MM.1S (cell line): ENCODE results near the gene POLR2J.

Experiments used
- DNase-seq: peaks from one replicate; pipeline ENCODE4 v3.0.0-alpha.2; 2015
- H2AFZ ChIP-seq: fragments of 300-600 bp; sonication (generic); 2 replicates; pipeline ENCODE4 v1.6.0; 2016; ENCODE audit warnings: antibody characterized with exemption, low read length
- H3F3A ChIP-seq: fragments of 300-600 bp; sonication (generic); 2 replicates; pipeline ENCODE4 v1.6.1; 2016; ENCODE audit warnings: mild to moderate bottlenecking, antibody characterized with exemption, low read length, moderate library complexity, mixed read lengths; ENCODE audit not compliant: insufficient read depth
- H3K27ac ChIP-seq: fragments of 300-600 bp; sonication (generic); 2 replicates; pipeline ENCODE4 v1.5.1; 2016; ENCODE audit warnings: mild to moderate bottlenecking, low read length
- H3K27me3 ChIP-seq: fragments of 300-600 bp; sonication (generic); replicated peaks from 2 replicates; pipeline ENCODE4 v1.6.0; 2016; ENCODE audit warnings: low read length; ENCODE audit not compliant: insufficient read depth
- H3K36me3 ChIP-seq: fragments of 300-600 bp; sonication (generic); replicated peaks from 2 replicates; pipeline ENCODE4 v1.6.1; 2016; ENCODE audit warnings: mild to moderate bottlenecking, low read length, mixed read lengths; ENCODE audit not compliant: insufficient read depth
- H3K4me1 ChIP-seq: fragments of 300-600 bp; sonication (generic); 2 replicates; pipeline ENCODE4 v1.6.1; 2016; ENCODE audit warnings: low read length, mixed read lengths
- H3K4me2 ChIP-seq: fragments of 300-600 bp; sonication (generic); 2 replicates; pipeline ENCODE4 v1.6.0; 2016; ENCODE audit warnings: low read depth, low read length
- H3K4me3 ChIP-seq: fragments of 300-600 bp; sonication (generic); 2 replicates; pipeline ENCODE4 v1.5.1; 2016; ENCODE audit warnings: low read length, mixed read lengths
- H3K79me2 ChIP-seq: fragments of 300-600 bp; sonication (generic); 2 replicates; pipeline ENCODE4 v1.6.1; 2016; ENCODE audit warnings: mixed run types, low read length, mixed read lengths
- H3K9ac ChIP-seq: fragments of 300-600 bp; sonication (generic); 2 replicates; pipeline ENCODE4 v1.6.1; 2016; ENCODE audit warnings: low read length, mixed read lengths
- H3K9me2 ChIP-seq: fragments of 300-600 bp; sonication (generic); replicated peaks from 2 replicates; pipeline ENCODE4 v1.6.1; 2016; ENCODE audit warnings: mild to moderate bottlenecking, low read length, mixed read lengths; ENCODE audit not compliant: insufficient read depth
- H3K9me3 ChIP-seq: fragments of 300-600 bp; sonication (generic); replicated peaks from 2 replicates; pipeline ENCODE4 v1.6.1; 2016; ENCODE audit warnings: mild to moderate bottlenecking, low read length, mixed read lengths; ENCODE audit not compliant: insufficient read depth
- H4K20me1 ChIP-seq: fragments of 300-600 bp; sonication (generic); 2 replicates; pipeline ENCODE4 v1.6.1; 2016; ENCODE audit warnings: mild to moderate bottlenecking, low read length, moderate library complexity, mixed read lengths; ENCODE audit not compliant: insufficient read depth
- CTCF ChIP-seq: fragments of 300-600 bp; sonication (generic); IDR thresholded peaks from 2 replicates; pipeline ENCODE4 v1.5.1; 2016; ENCODE audit warnings: antibody characterized with exemption, low read length, mixed read lengths
- EZH2 ChIP-seq: fragments of 300-600 bp; sonication (generic); optimal IDR thresholded peaks from 2 replicates; pipeline ENCODE3; 2017; ENCODE audit warnings: low read depth, mild to moderate bottlenecking, antibody characterized with exemption, low read length, mixed read lengths
- EZH2phosphoT487 ChIP-seq: fragments of 300-600 bp; sonication (generic); IDR thresholded peaks from 2 replicates; pipeline ENCODE4 v1.6.1; 2018; ENCODE audit warnings: antibody characterized with exemption, low read length

The POLR2J gene

GRCh38 chr7:102463841-102464576 is 14.7 kb downstream of the POLR2J start:
- no peak overlapping the region for H3K27ac ChIP-seq
- peak overlapping the region; percentile 99 for H2AFZ ChIP-seq
- H3K27me3 ChIP-seq = no peaks in the 10 kb centered on the region
- peak overlapping the region; percentile 100 for H3K4me3 ChIP-seq
- H3K4me1 ChIP-seq = peaks cover 10% of the 10 kb centered on the region; the same call in 1 of the 2 replicates
- H3F3A ChIP-seq = peaks cover 11% of the 10 kb centered on the region
- no peak for TF ChIP-seq EZH2phosphoT487
- no peak for TF ChIP-seq CTCF
- TF ChIP-seq EZH2 = no peak
- H3K9me2 ChIP-seq = no peaks in the 10 kb centered on the region
- no peaks in the 10 kb centered on the region for H3K9me3 ChIP-seq
- H4K20me1 ChIP-seq = no peaks in the 10 kb centered on the region
- H3K79me2 ChIP-seq = peaks cover 67% of the 10 kb centered on the region
- no peaks in the 10 kb centered on the region for H3K36me3 ChIP-seq
- H3K9ac ChIP-seq = peak overlapping the region; percentile 88
- peak; percentile 7 for DNase-seq
- peak overlapping the region; percentile 98 for H3K4me2 ChIP-seq

- Histone ChIP-seq H3K9me2 (no peaks in the 10 kb centered on the region), H3K4me2 (no peak overlapping the region), H3K27ac (no peak overlapping the region; the same call in 1 of the 2 replicates), H4K20me1 (no peaks in the 10 kb centered on the region), H3K9ac (no peak overlapping the region), H3K27me3 (no peaks in the 10 kb centered on the region), H3K79me2 (peaks cover 32% of the 10 kb centered on the region), H3F3A (peaks cover 4% of the 10 kb centered on the region; the same call in 1 of the 2 replicates), H3K4me3 (no peak overlapping the region), H3K9me3 (no peaks in the 10 kb centered on the region), H3K36me3 (no peaks in the 10 kb centered on the region), H2AFZ (no peak overlapping the region), H3K4me1 (peaks cover 5% of the 10 kb centered on the region; the same call in 1 of the 2 replicates)
- TF ChIP-seq CTCF = no peak
- no peak for TF ChIP-seq EZH2
- no peak for TF ChIP-seq EZH2phosphoT487
- no peak for DNase-seq
Observed at GRCh38 chr7:102460467-102460866, 18.3 kb downstream of the POLR2J start.

- TF ChIP-seq EZH2phosphoT487 = no peak
- no peak for TF ChIP-seq EZH2
- no peak for TF ChIP-seq CTCF
- no peak overlapping the region for H3K27ac ChIP-seq
- H3F3A ChIP-seq = no peaks in the 10 kb centered on the region
- H3K9me3 ChIP-seq = no peaks in the 10 kb centered on the region
- H3K4me1 ChIP-seq = peaks cover 5% of the 10 kb centered on the region; the same call in 1 of the 2 replicates
- DNase-seq = no peak
- H3K4me2 ChIP-seq = no peak overlapping the region
- H3K9me2 ChIP-seq = no peaks in the 10 kb centered on the region
- no peaks in the 10 kb centered on the region for H3K27me3 ChIP-seq
- no peak overlapping the region for H2AFZ ChIP-seq
- peaks cover 22% of the 10 kb centered on the region for H3K79me2 ChIP-seq
- H4K20me1 ChIP-seq = no peaks in the 10 kb centered on the region
- no peak overlapping the region for H3K4me3 ChIP-seq
- H3K36me3 ChIP-seq = no peaks in the 10 kb centered on the region
- no peak overlapping the region for H3K9ac ChIP-seq
Observed at GRCh38 chr7:102459221-102459844, 19.4 kb downstream of the POLR2J start.
